ENCODE data around the gene PLB1.

DNA sequence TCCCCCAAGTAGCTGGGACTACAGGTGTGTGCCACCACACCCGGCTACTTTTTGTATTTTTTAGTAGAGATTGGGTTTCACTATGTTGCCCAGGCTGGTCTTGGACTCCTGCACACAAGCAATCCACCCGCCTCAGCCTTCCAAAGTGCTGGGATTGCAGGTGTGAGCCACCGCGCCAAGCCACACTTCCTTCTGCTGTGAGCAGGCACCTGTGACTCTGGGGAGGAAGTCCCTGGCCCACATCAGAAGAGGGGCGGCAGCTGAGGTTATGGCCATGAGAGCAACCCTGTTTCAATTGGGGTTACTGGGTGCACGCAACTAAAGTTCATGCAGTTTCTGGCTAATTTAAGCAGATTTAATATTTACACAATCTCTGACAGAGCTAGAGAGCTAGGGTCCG lies 91.0 kb downstream of the PLB1 start:
- TF ChIP-seq, protein P1, sequence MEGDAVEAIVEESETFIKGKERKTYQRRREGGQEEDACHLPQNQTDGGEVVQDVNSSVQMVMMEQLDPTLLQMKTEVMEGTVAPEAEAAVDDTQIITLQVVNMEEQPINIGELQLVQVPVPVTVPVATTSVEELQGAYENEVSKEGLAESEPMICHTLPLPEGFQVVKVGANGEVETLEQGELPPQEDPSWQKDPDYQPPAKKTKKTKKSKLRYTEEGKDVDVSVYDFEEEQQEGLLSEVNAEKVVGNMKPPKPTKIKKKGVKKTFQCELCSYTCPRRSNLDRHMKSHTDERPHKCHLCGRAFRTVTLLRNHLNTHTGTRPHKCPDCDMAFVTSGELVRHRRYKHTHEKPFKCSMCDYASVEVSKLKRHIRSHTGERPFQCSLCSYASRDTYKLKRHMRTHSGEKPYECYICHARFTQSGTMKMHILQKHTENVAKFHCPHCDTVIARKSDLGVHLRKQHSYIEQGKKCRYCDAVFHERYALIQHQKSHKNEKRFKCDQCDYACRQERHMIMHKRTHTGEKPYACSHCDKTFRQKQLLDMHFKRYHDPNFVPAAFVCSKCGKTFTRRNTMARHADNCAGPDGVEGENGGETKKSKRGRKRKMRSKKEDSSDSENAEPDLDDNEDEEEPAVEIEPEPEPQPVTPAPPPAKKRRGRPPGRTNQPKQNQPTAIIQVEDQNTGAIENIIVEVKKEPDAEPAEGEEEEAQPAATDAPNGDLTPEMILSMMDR (conservative IDR thresholded peaks at IDR 0.05; ENCODE audit: low read length) = no peak
- no peak for TF ChIP-seq EZH2phosphoT487 (IDR thresholded peaks at IDR 0.05; ENCODE audit: borderline replicate concordance)
